ENCODE measurements around the gene CDC34.

CDC34 gene

DNA sequence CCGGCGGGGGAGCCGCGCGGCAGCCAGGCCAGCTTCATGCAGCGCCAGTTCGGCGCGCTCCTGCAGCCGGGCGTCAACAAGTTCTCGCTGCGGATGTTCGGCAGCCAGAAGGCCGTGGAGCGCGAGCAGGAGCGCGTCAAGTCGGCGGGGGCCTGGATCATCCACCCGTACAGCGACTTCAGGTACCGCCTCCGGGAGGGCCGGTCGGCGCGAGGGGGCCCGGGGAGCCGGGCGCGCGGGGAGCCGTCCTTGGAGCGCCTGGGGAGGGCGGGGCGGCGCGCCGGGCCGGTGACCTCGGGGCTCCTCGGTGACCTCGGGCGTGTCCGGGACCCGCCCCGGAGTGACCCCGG is 58.8 kb downstream of the CDC34 start:
- no peak overlapping the region for H3K27ac ChIP-seq (ENCODE audit: low read length)
- H3K4me2 ChIP-seq (ENCODE audit: insufficient read depth, low read length) = no peak overlapping the region
- no peak overlapping the region for H3K9ac ChIP-seq (ENCODE audit: low read depth, low read length)
- no peak for DNase-seq
- H3K4me3 ChIP-seq (ENCODE audit: low read depth in 1 of 2, low read length in 2 of 2) = no peak overlapping the region
- peaks cover 28% of the 10 kb centered on the region for H4K20me1 ChIP-seq (ENCODE audit: insufficient read depth, low read length)
- H3K9me3 ChIP-seq (ENCODE audit: insufficient read depth, low read length, severe bottlenecking) = no peaks in the 10 kb centered on the region
- ATAC-seq (ENCODE audit: insufficient read depth, low read depth) = no peak
- peaks cover 8% of the 10 kb centered on the region for H3K27me3 ChIP-seq (ENCODE audit: insufficient read depth, low read length, poor library complexity)
- no peaks in the 10 kb centered on the region for H3K79me2 ChIP-seq (ENCODE audit: insufficient read depth, low read length)
- no peak overlapping the region for H2AFZ ChIP-seq (ENCODE audit: low read depth, low read length)
- no peaks in the 10 kb centered on the region for H3K36me3 ChIP-seq (ENCODE audit: insufficient read depth, low read length)
- TF ChIP-seq EZH2 (IDR thresholded peaks at IDR 0.05; ENCODE audit: borderline replicate concordance, low read depth, low read length, severe bottlenecking) = no peak
- TF ChIP-seq, protein P1, sequence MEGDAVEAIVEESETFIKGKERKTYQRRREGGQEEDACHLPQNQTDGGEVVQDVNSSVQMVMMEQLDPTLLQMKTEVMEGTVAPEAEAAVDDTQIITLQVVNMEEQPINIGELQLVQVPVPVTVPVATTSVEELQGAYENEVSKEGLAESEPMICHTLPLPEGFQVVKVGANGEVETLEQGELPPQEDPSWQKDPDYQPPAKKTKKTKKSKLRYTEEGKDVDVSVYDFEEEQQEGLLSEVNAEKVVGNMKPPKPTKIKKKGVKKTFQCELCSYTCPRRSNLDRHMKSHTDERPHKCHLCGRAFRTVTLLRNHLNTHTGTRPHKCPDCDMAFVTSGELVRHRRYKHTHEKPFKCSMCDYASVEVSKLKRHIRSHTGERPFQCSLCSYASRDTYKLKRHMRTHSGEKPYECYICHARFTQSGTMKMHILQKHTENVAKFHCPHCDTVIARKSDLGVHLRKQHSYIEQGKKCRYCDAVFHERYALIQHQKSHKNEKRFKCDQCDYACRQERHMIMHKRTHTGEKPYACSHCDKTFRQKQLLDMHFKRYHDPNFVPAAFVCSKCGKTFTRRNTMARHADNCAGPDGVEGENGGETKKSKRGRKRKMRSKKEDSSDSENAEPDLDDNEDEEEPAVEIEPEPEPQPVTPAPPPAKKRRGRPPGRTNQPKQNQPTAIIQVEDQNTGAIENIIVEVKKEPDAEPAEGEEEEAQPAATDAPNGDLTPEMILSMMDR (IDR thresholded peaks at IDR 0.05; ENCODE audit: borderline replicate concordance, extremely low read depth, low read length, poor library complexity, severe bottlenecking) = no peak
- peaks cover 10% of the 10 kb centered on the region for H3K4me1 ChIP-seq (ENCODE audit: insufficient read depth, low read length)

DNA sequence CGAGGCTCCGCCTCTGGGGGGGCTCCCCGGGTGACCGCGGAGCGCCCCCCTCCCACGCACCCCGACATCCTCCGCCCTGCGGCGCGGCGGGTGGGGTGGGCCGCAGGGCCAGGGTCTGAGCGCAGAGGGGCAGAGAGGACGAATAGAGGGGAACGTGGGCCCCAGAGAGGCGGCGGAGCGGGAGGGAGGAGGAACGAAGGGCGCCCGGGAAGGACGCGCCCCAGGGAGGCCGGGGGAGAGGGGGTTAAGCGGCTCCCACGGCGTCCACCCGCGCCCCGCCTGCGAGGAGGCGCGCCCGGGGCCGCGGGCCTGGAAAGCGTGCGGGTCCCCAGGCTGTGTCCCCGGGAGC is 59.2 kb downstream of the CDC34 start:
- Histone ChIP-seq H3K27me3 (ENCODE audit: insufficient read depth, low read length, poor library complexity) (peaks cover 8% of the 10 kb centered on the region), H2AFZ (ENCODE audit: low read depth, low read length) (no peak overlapping the region), H3K9me3 (ENCODE audit: insufficient read depth, low read length, severe bottlenecking) (no peaks in the 10 kb centered on the region), H3K4me2 (ENCODE audit: insufficient read depth, low read length) (no peak overlapping the region), H3K36me3 (ENCODE audit: insufficient read depth, low read length) (no peaks in the 10 kb centered on the region), H4K20me1 (ENCODE audit: insufficient read depth, low read length) (peaks cover 25% of the 10 kb centered on the region), H3K4me3 (ENCODE audit: low read depth in 1 of 2, low read length in 2 of 2) (no peak overlapping the region), H3K27ac (ENCODE audit: low read length) (no peak overlapping the region), H3K4me1 (ENCODE audit: insufficient read depth, low read length) (peaks cover 10% of the 10 kb centered on the region), H3K79me2 (ENCODE audit: insufficient read depth, low read length) (no peaks in the 10 kb centered on the region), H3K9ac (ENCODE audit: low read depth, low read length) (no peak overlapping the region)
- ATAC-seq (ENCODE audit: insufficient read depth, low read depth) = no peak
- TF ChIP-seq EZH2 (IDR thresholded peaks at IDR 0.05; ENCODE audit: borderline replicate concordance, low read depth, low read length, severe bottlenecking) = no peak
- TF ChIP-seq, protein P1 (IDR thresholded peaks at IDR 0.05; ENCODE audit: borderline replicate concordance, extremely low read depth, low read length, poor library complexity, severe bottlenecking) = no peak
- DNase-seq = no peak

DNA sequence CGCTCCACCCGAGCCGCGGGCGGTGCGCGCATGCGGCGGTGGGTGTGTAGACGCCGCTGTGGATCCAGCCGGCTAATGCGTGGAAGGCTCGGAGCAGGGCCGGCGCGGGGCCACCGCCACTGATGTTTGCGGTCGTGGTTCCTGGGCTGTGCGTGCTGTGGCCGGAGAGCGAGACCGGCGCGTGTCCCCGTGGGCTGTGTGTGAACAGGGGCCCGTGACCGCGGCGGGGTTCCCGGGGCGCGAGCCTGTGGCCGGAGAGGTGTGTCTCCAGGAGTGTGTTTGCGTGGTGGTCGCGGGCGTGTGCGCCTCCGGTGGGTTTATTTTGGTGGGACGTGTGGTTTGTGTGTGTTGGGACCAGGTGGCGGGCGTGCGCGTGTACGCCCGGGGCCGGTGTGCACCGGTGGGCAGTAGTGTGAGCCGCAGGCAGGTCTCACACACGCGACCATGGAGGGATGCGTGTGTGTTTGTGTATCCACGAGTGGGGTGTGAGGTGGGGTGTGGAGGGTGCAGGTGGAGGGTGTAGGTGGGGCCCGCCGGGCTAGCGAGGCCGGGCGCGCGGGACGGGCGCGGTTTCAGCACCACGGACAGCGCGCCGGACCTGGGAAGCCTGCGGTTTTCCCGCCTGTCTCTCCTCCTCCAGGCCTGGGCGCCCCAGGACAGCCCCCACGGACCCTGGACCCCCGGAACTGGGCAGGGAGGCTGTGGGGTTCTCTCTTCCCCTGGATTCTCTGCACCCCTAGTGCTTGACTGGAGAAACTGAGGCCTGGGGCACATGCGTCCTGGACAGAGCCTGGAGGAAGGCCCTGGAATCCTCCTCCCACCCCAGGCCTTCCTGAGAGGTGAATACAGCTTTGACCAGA is 59.8 kb downstream of the CDC34 start:
- Histone ChIP-seq H3K79me2 (ENCODE audit: insufficient read depth, low read length) (no peaks in the 10 kb centered on the region), H3K36me3 (ENCODE audit: insufficient read depth, low read length) (no peaks in the 10 kb centered on the region), H3K4me3 (ENCODE audit: low read depth in 1 of 2, low read length in 2 of 2) (no peak overlapping the region), H3K9ac (ENCODE audit: low read depth, low read length) (no peak overlapping the region), H3K4me2 (ENCODE audit: insufficient read depth, low read length) (no peak overlapping the region), H4K20me1 (ENCODE audit: insufficient read depth, low read length) (peaks cover 21% of the 10 kb centered on the region), H3K27me3 (ENCODE audit: insufficient read depth, low read length, poor library complexity) (peaks cover 8% of the 10 kb centered on the region), H2AFZ (ENCODE audit: low read depth, low read length) (no peak overlapping the region), H3K27ac (ENCODE audit: low read length) (no peak overlapping the region), H3K4me1 (ENCODE audit: insufficient read depth, low read length) (peaks cover 10% of the 10 kb centered on the region), H3K9me3 (ENCODE audit: insufficient read depth, low read length, severe bottlenecking) (no peaks in the 10 kb centered on the region)
- DNase-seq (no peak), ATAC-seq (ENCODE audit: insufficient read depth, low read depth) (no peak)
- TF ChIP-seq, protein P1 (IDR thresholded peaks at IDR 0.05; ENCODE audit: borderline replicate concordance, extremely low read depth, low read length, poor library complexity, severe bottlenecking) = no peak
- TF ChIP-seq EZH2 (IDR thresholded peaks at IDR 0.05; ENCODE audit: borderline replicate concordance, low read depth, low read length, severe bottlenecking) = no peak

All from DND-41 (cell line).